Heart right ventricle (tissue), 16 donors: ENCODE data around the gene ZFR2. TPM values are rescaled to one million over a fixed set of nuclear protein-coding genes. Genes with fewer than 3 reads are reported as not detected.

Experiments
- ATAC-seq, 8 donors: fragments of 200-7000 bp; cut with Tn5 transposase; one replicate each; pipeline ENCODE4 v1.9.1; 2020; ENCODE audit warnings: mild to moderate bottlenecking in 8 of 8, moderate library complexity in 8 of 8, moderate number of reproducible peaks in 1 of 8
- DNase-seq, 2 donors: peaks; one replicate each; pipeline ENCODE4 v3.0.0-alpha.2; 2020
- H3K27ac ChIP-seq, 10 donors: fragments of 200-600 bp; sonication (generic) in 2 of 10; one replicate each; pipeline versions ENCODE4 v1.5.0 to v1.8.0; 2020 to 2022; ENCODE audit warnings: mild to moderate bottlenecking in 3 of 10
- H3K27me3 ChIP-seq, 7 donors: fragments of 200-600 bp; one replicate each; pipeline ENCODE4 v1.8.0; 2021 to 2022; ENCODE audit warnings: mild to moderate bottlenecking in 2 of 7
- H3K36me3 ChIP-seq, 9 donors: fragments of 200-600 bp; sonication (generic) in 1 of 9; one replicate each; pipeline versions ENCODE4 v1.5.0 to v1.8.0; 2020 to 2022; ENCODE audit warnings: mild to moderate bottlenecking in 2 of 9
- H3K4me1 ChIP-seq, 9 donors: fragments of 200-600 bp; sonication (generic) in 1 of 9; one replicate each; pipeline versions ENCODE4 v1.5.0 to v1.8.0; 2020 to 2022; ENCODE audit warnings: mild to moderate bottlenecking in 4 of 9
- H3K4me3 ChIP-seq, 10 donors: fragments of 200-600 bp; sonication (generic) in 2 of 10; one replicate each; pipeline versions ENCODE4 v1.5.0 to v1.8.0; 2020 to 2022; ENCODE audit warnings: mild to moderate bottlenecking in 7 of 10, moderate library complexity in 2 of 10
- H3K9me3 ChIP-seq, 11 donors: fragments of 200-600 bp in 10 of 11; sonication (generic) in 2 of 11; one replicate each; pipeline versions ENCODE4 v1.5.0 to v1.8.0; 2013 to 2022; ENCODE audit warnings: mild to moderate bottlenecking in 2 of 11, control low read depth in 1 of 11, moderate library complexity in 1 of 11
- CTCF ChIP-seq, 9 donors: fragments of 200-600 bp; sonication (generic) in 2 of 9; IDR thresholded peaks; one replicate each; pipeline versions ENCODE4 v1.5.0 to v1.8.0; 2021 to 2022; ENCODE audit warnings: antibody characterized with exemption in 9 of 9, mild to moderate bottlenecking in 5 of 9, moderate library complexity in 1 of 9
- WGBS, 2 donors: extraction: QIAGEN DNeasy Blood & Tissue Kit; methylation state at CpG; one replicate each; pipeline ENCODE4 v1.1.7; 2013; ENCODE audit warnings: inconsistent platforms in 1 of 2; 5-methylcytosine and 5-hydroxymethylcytosine counted together
- intact Hi-C, 10 donors: fragments of 100-400 bp; cut with DNase I; formaldehyde crosslinking; loops; one replicate each; pipeline versions ENCODE4 v1.11.1 to v1.14.2; 2022
- polyA plus RNA-seq, 2 donors: library from polyadenylated mRNA; stranded (reverse); fragments of 200-250 nt; gene quantifications; one replicate each; pipeline ENCODE4 v1.2.3, GENCODE V29; 2013
- total RNA-seq, 10 donors: library from RNA; stranded (reverse); fragmentation: NEBNext Ultra II Directional in 3 of 10; extraction: Animal tissue kit (Norgen Biotek cat#: 25700) in 3 of 10; gene quantifications; one replicate each; pipeline versions ENCODE4 v1.2.1 to v1.2.4, GENCODE V29; 2021 to 2023
- donor health status: Arrhythmogenic right ventricular cardiomyopathy.
- donor health status: ischemic (EF 13 %, LVEDD 7.1; RV severe dilation, severe dysfunction).
- donor health status: healthy with polysubstance abuse.
- donor health status: DM: no; HTN: yes; CAD: no.
- donor health status: DM: no; HTN: no; CAD: no.
- donor health status: ischemic (EF 25% LVEDD 6.9; RV normal size, moderate dysfunction).
- donor health status: ischemic (EF 25% LVEDD 5.7; RV mildly dilated, moderate dysfunction).
- donor health status: healthy.
- donor health status: DM: yes; HTN: yes; CAD: no.
- donor health status: Ischemic cardiomyopathy.
- donor health status: ischemic (EF 35%, LVEDD 5.7; RV mildly dilated, moderate dysfunction).
- donor health status: nonischemic (EF 11% LVEDD 7.7; RV severe dilation, severe dysfunction).
- donor health status: DM: yes; HTN: yes; CAD: no.
- donor health status: PGD.
- donor health status: ischemic (EF 29% LVEDD 5.4; RV normal size, mild dysfunction).
- donor health status: nonischemic (EF 23%, LVEDD 6.1; RV moderate dilation, normal function).

ZFR2 gene
- total and polyA plus RNA-seq, 12 donors, result 0.04 to 0.29 TPM; not detected in 10

- no peak for ATAC-seq
- H3K36me3 ChIP-seq, result no peaks in the 10 kb centered on the region
- H3K4me1 ChIP-seq, result peaks cover 0 to 15% (median 0%) of the 10 kb centered on the region in 9 donors
- no peak overlapping the region for H3K27ac ChIP-seq
- 43 to 55% methylated on average over 12 of the region's 12 CpGs for WGBS, 2 donors
- no peaks in the 10 kb centered on the region for H3K9me3 ChIP-seq
- no peak overlapping the region for H3K4me3 ChIP-seq
- H3K27me3 ChIP-seq, result peaks cover 0 to 35% (median 12%) of the 10 kb centered on the region in 7 donors
- no peak for DNase-seq
- intact Hi-C loops, result loop anchor here in 4 of 10 donors (10.0 kb wide), 2 partner anchors 61 to 161 kb away; partner anchors contain the start of genes APBA3 (in 2 of the 4) and MRPL54 (in 2 of the 4)
- TF ChIP-seq CTCF (IDR thresholded peaks at IDR 0.05), result no peak
Observed at GRCh38 chr19:3826163-3826562, 42.7 kb downstream of the ZFR2 start.

DNA sequence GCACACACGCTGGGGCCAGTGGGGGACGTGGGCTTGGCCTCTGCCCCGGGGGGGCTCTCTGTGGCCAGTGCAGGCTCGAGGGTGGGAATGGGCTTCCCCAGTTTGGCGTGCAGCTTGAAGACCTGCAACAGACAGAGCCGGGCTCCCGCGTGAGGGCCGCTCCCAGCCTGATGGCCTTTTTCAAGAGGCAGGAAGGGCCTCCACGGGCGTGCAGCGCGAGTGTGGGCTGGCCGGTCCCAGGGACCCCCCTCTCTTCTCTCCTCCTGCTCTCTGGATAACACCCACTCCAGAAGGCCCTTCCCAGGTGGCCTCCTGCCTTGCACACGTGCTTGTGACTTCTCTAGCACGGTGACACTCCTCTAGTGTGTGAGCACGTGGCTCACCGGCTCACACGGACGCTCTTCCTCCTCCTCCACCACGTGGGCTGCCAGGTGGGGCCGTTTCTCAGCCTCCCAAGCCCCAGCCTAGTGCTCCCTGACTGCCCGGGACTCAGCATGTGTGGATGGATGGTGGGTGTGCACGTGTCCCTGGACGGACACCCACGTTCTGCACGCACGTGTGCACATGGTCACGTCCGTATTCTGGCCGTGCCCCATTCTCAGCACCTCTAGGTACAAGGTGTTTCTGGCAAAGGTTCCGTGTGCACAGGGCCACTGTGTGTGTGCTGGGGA lies 43.4 kb downstream of the ZFR2 start:
- Histone ChIP-seq H3K9me3 (no peaks in the 10 kb centered on the region), H3K4me3 (no peak overlapping the region), H3K4me1 (peaks cover 0 to 15% (median 0%) of the 10 kb centered on the region in 9 donors), H3K36me3 (no peaks in the 10 kb centered on the region), H3K27me3 (peaks cover 0 to 29% (median 7%) of the 10 kb centered on the region in 7 donors), H3K27ac (no peak overlapping the region)
- intact Hi-C loops, result loop anchor here in 4 of 10 donors (10.0 kb wide), 2 partner anchors 61 to 161 kb away; partner anchors contain the start of genes APBA3 (in 2 of the 4) and MRPL54 (in 2 of the 4)
- TF ChIP-seq CTCF (IDR thresholded peaks at IDR 0.05), result no peak
- 75 to 79% methylated on average over 32 of the region's 32 CpGs for WGBS, 2 donors
- no peak for DNase-seq
- no peak for ATAC-seq

DNA sequence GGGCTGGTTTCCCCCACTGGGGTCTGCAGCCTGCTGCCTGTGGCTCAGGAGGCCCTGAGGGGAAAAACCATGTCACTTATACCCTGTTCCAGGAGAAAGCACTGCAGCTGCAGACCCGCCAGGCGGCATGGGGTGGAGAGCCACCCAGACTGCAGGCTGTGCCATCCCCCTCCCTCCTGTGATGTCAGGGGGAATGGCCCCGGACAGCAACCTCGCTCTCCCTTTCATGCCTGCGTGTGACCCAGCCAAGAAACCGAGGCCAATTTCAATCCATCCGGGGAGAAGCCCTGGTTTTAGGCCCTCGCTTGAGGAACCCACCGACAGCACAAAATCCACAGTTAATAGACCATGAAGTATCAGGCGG lies 45.5 kb downstream of the ZFR2 start:
- no peak for TF ChIP-seq CTCF (IDR thresholded peaks at IDR 0.05)
- no peak overlapping the region for H3K27ac ChIP-seq
- H3K4me3 ChIP-seq, result no peak overlapping the region
- peaks cover 0 to 17% (median 5%) of the 10 kb centered on the region in 9 donors for H3K4me1 ChIP-seq
- no peak for DNase-seq
- peaks cover 0 to 14% (median 0%) of the 10 kb centered on the region in 7 donors for H3K27me3 ChIP-seq
- no peaks in the 10 kb centered on the region for H3K36me3 ChIP-seq
- 82 to 84% methylated on average over 10 of the region's 10 CpGs for WGBS, 2 donors
- H3K9me3 ChIP-seq, result no peaks in the 10 kb centered on the region
- intact Hi-C loops, result loop anchor here in 7 of 10 donors (5.0 to 10.0 kb wide), 4 partner anchors 41 to 159 kb away; partner anchors contain the start of genes APBA3 (in 5 of the 7) and MRPL54 (in 5 of the 7)
- no peak for ATAC-seq

- H3K27ac ChIP-seq, result no peak overlapping the region
- H3K4me3 ChIP-seq, result no peak overlapping the region
- H3K4me1 ChIP-seq, result peaks cover 0 to 17% (median 5%) of the 10 kb centered on the region in 9 donors
- intact Hi-C loops, result loop anchor here in 7 of 10 donors (5.0 to 10.0 kb wide), 4 partner anchors 41 to 158 kb away; partner anchors contain the start of genes APBA3 (in 5 of the 7) and MRPL54 (in 5 of the 7)
- peaks cover 0 to 14% (median 0%) of the 10 kb centered on the region in 7 donors for H3K27me3 ChIP-seq
- H3K9me3 ChIP-seq, result no peaks in the 10 kb centered on the region
- ATAC-seq (no peak), DNase-seq (no peak)
- H3K36me3 ChIP-seq, result no peaks in the 10 kb centered on the region
- 80 to 85% methylated on average over 26 of the region's 26 CpGs for WGBS, 2 donors
- TF ChIP-seq CTCF (IDR thresholded peaks at IDR 0.05), result no peak
Observed at GRCh38 chr19:3822683-3823349, 46.0 kb downstream of the ZFR2 start.
